ENCODE results near the gene PDZD7.

- TF ChIP-seq, protein P1, sequence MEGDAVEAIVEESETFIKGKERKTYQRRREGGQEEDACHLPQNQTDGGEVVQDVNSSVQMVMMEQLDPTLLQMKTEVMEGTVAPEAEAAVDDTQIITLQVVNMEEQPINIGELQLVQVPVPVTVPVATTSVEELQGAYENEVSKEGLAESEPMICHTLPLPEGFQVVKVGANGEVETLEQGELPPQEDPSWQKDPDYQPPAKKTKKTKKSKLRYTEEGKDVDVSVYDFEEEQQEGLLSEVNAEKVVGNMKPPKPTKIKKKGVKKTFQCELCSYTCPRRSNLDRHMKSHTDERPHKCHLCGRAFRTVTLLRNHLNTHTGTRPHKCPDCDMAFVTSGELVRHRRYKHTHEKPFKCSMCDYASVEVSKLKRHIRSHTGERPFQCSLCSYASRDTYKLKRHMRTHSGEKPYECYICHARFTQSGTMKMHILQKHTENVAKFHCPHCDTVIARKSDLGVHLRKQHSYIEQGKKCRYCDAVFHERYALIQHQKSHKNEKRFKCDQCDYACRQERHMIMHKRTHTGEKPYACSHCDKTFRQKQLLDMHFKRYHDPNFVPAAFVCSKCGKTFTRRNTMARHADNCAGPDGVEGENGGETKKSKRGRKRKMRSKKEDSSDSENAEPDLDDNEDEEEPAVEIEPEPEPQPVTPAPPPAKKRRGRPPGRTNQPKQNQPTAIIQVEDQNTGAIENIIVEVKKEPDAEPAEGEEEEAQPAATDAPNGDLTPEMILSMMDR (IDR thresholded peaks at IDR 0.05; ENCODE audit: low read depth, low read length, missing input control) = peak; percentile 84
- peak in 1 of 2 donors; percentile 64 for TF ChIP-seq GABPA (IDR thresholded peaks at IDR 0.05 in 1 of 2, conservative IDR thresholded peaks at IDR 0.05 in 1 of 2)
- TF ChIP-seq EGR1 (IDR thresholded peaks at IDR 0.05; ENCODE audit: low read depth in 2 of 2) = no peak
- TF ChIP-seq RXRA (IDR thresholded peaks at IDR 0.05) = no peak
- TF ChIP-seq FOXA1 (IDR thresholded peaks at IDR 0.05) = no peak
- no peak for TF ChIP-seq YY1 (IDR thresholded peaks at IDR 0.05)
- TF ChIP-seq JUND (IDR thresholded peaks at IDR 0.05) = no peak
- no peak for TF ChIP-seq TAF1 (conservative IDR thresholded peaks at IDR 0.05)
- TF ChIP-seq, protein P2, sequence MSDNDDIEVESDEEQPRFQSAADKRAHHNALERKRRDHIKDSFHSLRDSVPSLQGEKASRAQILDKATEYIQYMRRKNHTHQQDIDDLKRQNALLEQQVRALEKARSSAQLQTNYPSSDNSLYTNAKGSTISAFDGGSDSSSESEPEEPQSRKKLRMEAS (IDR thresholded peaks at IDR 0.05) = no peak
- TF ChIP-seq ZBTB33 (IDR thresholded peaks at IDR 0.05) = peak; percentile 100
- no peak for TF ChIP-seq SP1 (IDR thresholded peaks at IDR 0.05)
- TF ChIP-seq, protein P3, sequence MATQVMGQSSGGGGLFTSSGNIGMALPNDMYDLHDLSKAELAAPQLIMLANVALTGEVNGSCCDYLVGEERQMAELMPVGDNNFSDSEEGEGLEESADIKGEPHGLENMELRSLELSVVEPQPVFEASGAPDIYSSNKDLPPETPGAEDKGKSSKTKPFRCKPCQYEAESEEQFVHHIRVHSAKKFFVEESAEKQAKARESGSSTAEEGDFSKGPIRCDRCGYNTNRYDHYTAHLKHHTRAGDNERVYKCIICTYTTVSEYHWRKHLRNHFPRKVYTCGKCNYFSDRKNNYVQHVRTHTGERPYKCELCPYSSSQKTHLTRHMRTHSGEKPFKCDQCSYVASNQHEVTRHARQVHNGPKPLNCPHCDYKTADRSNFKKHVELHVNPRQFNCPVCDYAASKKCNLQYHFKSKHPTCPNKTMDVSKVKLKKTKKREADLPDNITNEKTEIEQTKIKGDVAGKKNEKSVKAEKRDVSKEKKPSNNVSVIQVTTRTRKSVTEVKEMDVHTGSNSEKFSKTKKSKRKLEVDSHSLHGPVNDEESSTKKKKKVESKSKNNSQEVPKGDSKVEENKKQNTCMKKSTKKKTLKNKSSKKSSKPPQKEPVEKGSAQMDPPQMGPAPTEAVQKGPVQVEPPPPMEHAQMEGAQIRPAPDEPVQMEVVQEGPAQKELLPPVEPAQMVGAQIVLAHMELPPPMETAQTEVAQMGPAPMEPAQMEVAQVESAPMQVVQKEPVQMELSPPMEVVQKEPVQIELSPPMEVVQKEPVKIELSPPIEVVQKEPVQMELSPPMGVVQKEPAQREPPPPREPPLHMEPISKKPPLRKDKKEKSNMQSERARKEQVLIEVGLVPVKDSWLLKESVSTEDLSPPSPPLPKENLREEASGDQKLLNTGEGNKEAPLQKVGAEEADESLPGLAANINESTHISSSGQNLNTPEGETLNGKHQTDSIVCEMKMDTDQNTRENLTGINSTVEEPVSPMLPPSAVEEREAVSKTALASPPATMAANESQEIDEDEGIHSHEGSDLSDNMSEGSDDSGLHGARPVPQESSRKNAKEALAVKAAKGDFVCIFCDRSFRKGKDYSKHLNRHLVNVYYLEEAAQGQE (IDR thresholded peaks at IDR 0.05) = no peak
- no peak for TF ChIP-seq NR2F2 (IDR thresholded peaks at IDR 0.05)
Measured at GRCh38 chr10:101060036-101060950, 29.4 kb upstream of the PDZD7 start.
